Astrocyte (in vitro differentiated cells and primary cell): ENCODE data around the gene SHOX.

Source experiments
- CTCF ChIP-seq: IDR thresholded peaks from 2 replicates; pipeline ENCODE4 v1.5.1; 2011; ENCODE audit warnings: low read depth, mild to moderate bottlenecking, inconsistent platforms, low read length, moderate library complexity; ENCODE audit not compliant: insufficient read depth
- EZH2 ChIP-seq: IDR thresholded peaks from 2 replicates; pipeline ENCODE4 v1.6.1; 2012; ENCODE audit warnings: mild to moderate bottlenecking, low read length, inconsistent platforms; ENCODE audit not compliant: insufficient read depth

GRCh38 chrX:644304-645281 lies 14.0 kb downstream of the SHOX start:
- TF ChIP-seq CTCF (no peak), EZH2 (no peak)
